Endothelial cell of umbilical vein (primary cell): Measurements from ENCODE around the gene SHKBP1.

Source experiments
- CTCF ChIP-seq, 2 donors: IDR thresholded peaks; 1 replicate in 1 of 2; 2 replicates in 1 of 2; pipeline ENCODE4 v1.5.1; 2011; ENCODE audit warnings: low read length in 2 of 2, mild to moderate bottlenecking in 2 of 2, moderate library complexity in 2 of 2, control low read depth in 1 of 2, inconsistent platforms in 1 of 2, low read depth in 1 of 2; ENCODE audit not compliant: insufficient read depth in 1 of 2; ENCODE audit errors: extremely low read depth in 1 of 2
- GATA2 ChIP-seq: IDR thresholded peaks from 2 replicates; pipeline ENCODE4 v1.7.0; 2011; ENCODE audit warnings: low read depth, mild to moderate bottlenecking, moderate library complexity, mixed read lengths, low read length; ENCODE audit not compliant: insufficient read length, insufficient read depth
- JUN ChIP-seq: IDR thresholded peaks from 2 replicates; pipeline ENCODE4 v1.6.1; 2011; ENCODE audit warnings: borderline replicate concordance, low read depth; ENCODE audit not compliant: insufficient read length, insufficient read depth
- MAX ChIP-seq: IDR thresholded peaks from 2 replicates; pipeline ENCODE4 v1.6.1; 2011; ENCODE audit not compliant: insufficient read depth, insufficient read length
- POLR2A ChIP-seq: IDR thresholded peaks from 2 replicates; pipeline ENCODE4 v1.6.1; 2012; ENCODE audit warnings: low read depth, mild to moderate bottlenecking, control low read depth, low read length

GRCh38 chr19:40585982-40586422, 9.3 kb downstream of the SHKBP1 start:
- TF ChIP-seq CTCF (IDR thresholded peaks at IDR 0.05; ENCODE audit: extremely low read depth in 1 of 2, insufficient read depth in 1 of 2, low read depth in 1 of 2, low read length in 2 of 2) (no peak), JUN (no peak), POLR2A (no peak), GATA2 (no peak), MAX (no peak)
